HTERT RPE-1 (cell line): ENCODE measurements around the gene SCLY.

Source experiments
- in situ Hi-C: fragments of 300-500 bp; cut with MboI; formaldehyde crosslinking; loops from 4 replicates; pipeline ENCODE4 v1.14.3; 2020; ENCODE audit warnings: low sequenced_read_pairs

The SCLY gene

DNA sequence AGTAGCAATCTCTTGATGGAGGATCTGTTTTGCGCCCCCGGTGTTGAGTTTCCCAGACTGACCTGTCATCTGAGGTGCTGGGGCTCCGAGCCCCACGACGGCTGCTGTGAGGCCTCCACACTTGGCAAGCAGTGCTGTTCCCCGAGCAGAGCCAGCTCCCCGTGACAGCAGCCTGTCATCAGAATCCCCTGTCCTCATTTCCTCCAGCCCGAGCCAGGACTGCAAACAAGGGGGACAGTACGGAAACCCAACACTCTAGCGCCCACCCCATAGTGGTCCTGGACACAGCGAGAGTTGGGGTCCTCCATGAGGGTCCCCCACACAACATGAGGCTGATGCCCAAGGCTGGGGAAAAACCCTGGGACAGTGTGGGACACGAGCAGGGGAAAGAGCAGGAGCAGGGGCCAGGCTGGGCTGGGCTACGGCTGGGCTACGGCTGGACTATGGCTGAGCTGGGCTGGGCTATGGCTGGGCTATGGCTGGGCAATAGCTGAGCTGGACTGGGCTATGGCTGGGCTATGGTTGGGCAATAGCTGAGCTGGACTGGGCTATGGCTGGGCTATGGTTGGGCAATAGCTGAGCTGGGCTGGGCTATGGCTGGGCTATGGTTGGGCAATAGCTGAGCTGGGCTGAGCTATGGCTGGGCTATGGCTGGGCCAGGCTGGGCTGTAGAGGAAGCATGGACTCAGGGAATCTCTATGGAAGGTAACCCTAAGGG, 76.2 kb downstream of the SCLY start:
- in situ Hi-C loops, result no loop called here

DNA sequence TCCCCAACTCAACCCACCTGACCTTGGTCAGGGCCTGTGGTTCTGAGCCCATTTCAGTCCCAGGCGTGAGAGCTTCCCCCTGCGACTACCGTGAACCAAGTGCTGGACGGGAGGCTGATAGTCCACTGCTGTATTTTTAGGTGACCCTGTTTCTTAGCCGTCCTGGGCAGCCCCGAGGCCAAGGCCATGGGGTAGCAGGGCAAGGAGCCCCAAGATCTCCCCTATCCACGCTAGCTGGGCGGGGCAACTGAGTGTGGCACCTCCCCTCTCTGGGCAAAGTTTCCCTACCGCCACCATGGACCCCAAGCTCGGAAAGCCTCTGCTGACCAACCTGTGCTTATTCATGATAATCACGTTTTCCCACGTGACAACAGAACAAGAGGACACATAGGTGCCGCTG, 77.1 kb downstream of the SCLY start:
- in situ Hi-C loops, result no loop called here

- in situ Hi-C loops, result no loop called here
These were observed 77.8 kb downstream of the SCLY start, which contains the start of gene KLHL30 for GRCh38 chr2:238138331-238139195. Gene KLHL30, plus strand, starts transcription at chr2:238138668. Its CDS starts 2,087 bp downstream, at chr2:238140755.

DNA sequence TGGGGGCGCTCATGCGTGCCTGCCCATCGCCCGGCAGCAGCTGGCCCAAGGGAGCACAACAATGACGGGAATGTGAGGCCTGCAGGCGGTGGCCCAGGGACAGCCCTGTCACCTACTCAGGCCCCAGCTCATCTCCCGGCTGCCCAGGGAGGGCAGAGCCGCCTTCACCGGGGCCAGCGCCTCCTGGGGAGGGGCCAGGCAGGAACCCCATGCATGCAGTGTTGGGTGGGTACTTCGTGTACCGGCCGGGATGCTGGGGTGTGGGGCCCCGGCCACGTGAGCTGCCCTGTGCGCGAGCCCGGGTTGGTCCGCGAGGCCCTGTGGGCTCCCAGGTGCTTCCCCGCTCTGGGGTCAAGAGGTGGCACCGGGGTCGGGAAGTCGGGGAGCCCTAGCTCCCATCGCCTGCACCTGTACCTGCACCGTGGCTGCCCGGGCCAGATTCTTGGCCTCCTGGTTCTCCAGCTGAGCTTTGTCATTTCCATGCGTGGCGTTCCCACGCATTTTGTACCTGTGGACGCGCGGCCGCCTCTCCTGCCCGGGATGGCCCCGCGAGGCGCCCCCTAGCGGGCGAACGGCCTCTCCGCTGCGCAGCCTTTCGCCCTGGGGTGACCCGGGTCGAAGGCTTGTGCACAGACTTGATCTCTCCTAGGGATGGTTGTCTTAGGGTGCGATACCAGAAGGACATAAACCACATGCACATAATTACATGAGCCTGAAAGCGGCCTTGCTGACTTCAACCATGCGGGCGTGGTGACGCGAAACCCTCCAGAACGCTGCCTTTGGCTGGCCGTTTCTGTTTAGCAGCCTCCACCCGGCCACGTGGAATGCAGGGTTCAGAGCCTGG, 78.6 kb downstream of the SCLY start:
- in situ Hi-C loops, result no loop called here

DNA sequence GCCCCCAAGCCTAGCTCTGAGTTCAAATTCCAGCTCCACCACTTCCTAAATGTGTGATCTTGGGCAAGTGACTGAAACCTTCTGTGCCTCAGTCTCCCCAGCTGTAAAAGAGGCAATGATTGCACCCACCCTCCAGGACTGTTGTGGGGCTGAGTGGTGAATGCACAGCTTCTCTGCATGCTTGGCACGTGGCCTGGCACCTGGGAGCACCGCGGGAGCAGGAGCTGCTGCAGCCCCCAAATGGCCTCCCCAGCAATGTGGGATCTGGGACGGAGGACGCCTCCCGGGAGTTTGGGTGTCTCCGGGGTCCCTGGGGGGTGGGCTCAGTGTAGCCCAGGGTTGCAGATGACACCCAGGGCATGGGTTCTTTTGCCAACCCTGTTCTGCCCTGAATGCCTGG, 79.2 kb downstream of the SCLY start:
- in situ Hi-C loops, result no loop called here

- in situ Hi-C loops, result no loop called here
These were observed 80.1 kb downstream of the SCLY start for GRCh38 chr2:238140721-238141540.

DNA sequence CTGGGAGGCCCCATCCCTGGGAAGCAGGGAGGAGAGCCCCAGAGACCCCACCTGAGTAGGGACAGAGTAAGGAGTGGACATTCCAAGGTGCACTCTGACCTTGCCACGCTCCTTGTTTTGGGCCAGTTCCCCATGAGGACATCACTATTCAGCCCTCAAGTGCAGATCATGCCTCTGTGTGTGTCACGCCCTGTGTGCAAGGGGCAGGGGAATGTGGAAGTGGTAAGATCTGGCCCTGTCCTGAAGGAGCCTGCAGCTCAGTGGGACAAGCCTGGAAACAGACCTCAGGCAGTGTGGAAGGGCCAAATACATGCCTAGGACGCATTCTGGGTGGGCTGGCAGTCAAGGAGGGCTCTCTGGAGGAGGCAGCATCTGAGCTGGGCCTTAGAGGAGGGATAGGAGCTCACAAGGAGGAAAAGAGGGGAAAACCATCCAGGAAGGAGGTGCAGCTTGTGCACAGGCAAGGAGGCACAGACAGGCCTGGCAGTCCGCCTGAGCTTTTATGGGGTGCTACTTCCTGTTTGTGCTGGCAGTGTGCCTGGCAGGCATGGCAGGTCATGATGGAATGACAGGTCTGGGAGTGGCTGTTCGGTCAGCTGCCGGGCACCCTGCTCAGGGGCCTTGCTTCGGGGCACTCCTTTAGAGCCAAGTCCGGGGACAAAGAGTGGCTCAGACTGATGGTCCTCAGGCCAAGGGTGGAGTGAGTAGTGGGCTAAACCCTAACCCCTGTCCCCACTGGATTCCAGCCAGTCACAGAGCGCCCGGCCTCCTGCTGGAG, 80.9 kb downstream of the SCLY start:
- in situ Hi-C loops, result no loop called here

- in situ Hi-C loops, result no loop called here
These were observed 81.8 kb downstream of the SCLY start for GRCh38 chr2:238142382-238143205.

DNA sequence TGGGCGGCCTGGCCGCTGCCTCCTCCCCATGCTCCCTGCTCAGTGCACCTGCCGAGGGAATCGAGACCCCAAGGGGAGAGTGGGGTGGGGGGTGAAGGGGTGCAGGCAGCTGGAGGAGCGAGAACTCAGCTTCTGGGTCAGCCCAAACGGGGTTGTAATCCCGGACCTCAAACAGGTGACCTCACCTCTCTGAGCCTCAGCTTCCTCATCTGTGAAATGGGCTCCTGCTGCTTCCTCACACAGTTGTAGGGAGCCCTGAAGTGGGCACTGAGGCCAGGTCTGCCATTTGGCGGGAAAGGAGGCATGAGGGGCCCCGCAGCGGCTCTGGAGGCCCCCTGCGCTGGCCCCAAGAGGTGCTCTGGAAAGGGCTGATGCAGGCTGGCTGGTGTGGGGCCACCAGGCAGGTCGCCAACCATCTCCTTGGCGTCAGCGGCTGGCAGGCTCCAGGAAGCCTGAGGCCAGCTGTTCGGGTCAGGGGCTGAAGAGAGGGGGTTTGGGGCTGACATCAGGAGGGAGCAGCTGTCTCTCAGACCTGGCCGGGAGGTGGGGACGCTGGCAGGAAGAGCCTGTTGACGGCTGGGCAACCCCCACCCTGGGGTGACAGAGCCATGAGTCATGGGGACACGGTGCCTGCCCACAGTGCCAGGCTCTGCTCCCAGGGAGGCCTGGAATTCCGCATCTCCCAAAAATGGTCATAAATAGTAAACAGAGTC, 82.6 kb downstream of the SCLY start:
- in situ Hi-C loops, result no loop called here

DNA sequence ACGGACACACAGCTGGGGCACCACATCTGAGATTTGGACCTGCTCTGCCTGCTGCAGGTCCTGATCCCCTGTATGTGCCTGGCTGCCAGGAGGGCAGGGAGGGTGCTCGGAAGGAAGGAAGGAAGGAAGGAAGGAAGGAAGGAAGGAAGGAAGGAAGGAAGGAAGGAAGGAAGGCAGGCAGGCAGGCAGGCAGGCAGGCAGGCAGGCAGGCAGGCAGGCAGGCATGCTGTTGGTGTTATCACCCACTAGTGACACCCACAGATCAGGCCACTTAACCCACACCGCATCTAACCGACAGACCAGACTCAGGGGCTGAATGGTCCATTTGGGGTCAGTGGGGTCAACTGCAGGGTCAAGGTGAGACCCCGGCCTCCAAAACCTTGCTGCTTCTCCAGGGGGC, 83.5 kb downstream of the SCLY start:
- in situ Hi-C loops, result no loop called here

DNA sequence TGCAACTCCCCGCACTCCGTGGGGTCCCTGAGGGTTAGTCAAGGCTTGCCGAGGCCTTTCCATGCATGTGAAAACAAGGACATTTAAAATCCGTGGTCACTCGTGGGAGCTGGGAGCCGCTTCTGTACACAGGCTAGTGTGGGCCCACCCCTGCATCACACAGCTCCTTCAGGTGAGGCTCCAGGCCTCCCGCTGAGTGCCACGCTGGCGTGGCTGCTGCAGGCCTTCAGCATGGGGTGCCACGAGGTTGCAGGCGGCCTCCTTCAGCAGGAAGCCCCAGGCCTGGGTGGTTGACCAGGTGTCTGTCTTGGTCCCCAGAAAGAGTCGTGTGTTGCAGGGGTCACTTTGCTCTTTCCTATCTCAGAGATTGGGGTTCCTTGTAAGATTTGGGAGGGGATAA, 84.2 kb downstream of the SCLY start:
- in situ Hi-C loops, result no loop called here

DNA sequence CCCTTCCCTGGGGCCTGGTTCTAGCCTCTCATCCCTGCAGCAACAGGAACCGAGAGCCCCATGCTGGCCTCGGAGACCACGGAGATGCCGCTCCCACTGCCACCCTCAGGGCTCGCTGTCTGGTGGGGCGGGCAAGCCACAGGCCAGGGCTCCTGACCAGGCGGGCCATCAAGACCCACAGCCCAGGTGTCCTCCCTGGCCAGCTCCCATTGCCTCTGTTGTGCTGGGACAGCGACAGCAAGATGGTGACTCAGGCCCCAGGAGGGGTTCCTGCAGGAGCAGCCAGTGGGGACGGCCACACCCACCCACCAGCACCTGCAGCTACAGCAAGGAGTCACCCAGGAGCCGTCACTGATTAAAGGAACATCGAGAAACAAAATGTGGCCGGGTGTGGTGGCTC, 85.0 kb downstream of the SCLY start:
- in situ Hi-C loops, result no loop called here

DNA sequence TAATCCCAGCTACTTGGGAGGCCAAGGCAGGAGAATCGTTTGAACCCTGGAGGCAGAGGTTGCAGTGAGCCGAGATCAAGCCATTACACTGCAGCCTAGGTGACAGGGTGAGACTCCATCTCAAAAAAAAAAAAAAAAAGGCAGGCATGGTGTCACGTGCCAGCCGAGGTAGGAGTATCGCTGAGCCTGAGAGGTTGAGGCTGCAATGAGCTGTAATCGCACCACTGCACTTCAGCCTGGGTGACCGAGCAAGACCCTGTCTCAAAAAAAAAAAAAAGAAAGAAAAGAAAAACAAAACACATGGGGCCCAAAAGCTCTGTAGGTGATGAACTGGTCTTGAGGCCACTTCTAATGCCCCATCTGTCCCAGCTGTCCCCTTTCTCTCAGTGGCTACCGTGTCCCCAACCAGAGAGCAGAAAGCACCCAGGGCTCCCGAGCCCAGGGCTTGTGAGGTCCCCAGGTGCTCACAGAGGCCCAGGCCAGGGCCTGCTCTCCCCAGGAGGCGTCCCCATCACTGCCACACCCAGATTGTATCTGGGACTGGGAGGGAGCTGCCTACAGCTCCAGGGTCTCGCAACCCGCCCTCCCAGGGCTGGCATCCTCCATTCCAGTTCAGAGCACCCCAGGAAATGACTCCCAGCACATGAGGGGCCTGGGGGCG, 86.2 kb downstream of the SCLY start:
- in situ Hi-C loops, result no loop called here

- in situ Hi-C loops, result no loop called here
These were observed 88.2 kb downstream of the SCLY start for GRCh38 chr2:238148981-238149380.
